SIG-M5 treated with dmso at 0.1 percent for 504 hours (cell line): ENCODE data around the gene MRPL42.
"Not testable (repeated sequence)": the region's sequence is repeated elsewhere in the genome, so short reads cannot be mapped to it uniquely, and the experiment has no call there.

Experiments used
- DNase-seq: peaks from one replicate; lab custom pipeline; 2025; ENCODE audit not compliant: unreplicated experiment; lab: John Stamatoyannopoulos, UW

MRPL42 gene

DNA sequence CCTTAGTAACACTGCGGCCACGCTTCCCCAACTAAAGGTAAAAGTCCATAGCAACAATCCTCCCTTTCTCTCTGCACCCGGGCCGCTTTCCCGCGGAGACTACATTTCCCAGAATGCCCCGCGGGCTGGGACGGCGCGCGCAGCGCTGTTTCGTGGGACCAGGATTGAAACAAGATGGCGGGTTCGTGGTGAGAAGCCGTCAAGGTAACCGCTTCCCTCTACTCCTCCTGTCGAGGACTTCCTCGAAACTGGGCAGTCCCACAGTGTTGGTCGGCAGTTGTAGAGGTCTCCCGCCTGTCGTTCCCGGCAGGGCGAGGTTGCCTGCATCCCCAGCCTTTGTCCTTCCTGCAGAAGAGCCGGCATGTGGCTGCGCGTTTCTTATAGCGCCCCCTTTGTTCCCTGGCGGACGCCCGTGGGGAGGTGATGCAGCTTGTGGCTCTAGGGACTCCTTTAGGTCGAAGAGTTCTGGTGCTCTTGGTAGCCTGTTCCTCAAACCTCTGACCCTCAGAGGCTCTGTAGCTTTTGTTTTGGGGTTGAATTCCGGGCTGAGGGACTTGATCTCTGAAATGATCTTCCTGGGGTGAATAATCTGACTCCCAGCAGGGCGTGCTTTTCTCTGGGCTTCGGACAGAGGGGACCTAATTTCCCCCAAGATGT, at the start of gene MRPL42:
TSS of gene MRPL42 (plus strand) at position 164 of the 657 bp plus-strand sequence. CDS start 1,772 bp downstream, outside the sequence.
- peak; percentile 90 for DNase-seq

DNA sequence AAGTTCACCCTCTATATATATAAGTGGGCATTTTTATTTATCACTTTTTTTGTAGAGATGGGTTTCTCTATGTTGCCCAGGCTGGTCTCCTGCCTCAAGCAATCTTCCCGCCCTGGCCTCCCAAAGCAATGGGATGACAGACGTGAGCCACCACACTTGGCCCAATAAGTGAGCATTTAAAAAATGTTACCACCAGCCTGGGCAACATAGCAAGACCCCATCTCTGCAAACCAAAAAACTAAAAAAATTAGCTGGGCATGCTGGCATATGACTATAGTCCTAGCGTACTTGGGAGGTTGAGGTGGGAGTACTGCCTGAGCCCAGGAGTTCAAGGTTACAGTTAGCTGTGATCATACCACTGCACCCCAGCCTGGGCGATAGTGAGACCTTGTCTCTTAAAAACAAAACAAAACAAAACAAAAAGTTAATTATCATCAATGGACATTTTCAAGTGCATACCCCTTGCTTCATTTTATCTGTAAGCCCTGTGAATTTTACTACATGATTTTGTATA, 49.3 kb upstream of the MRPL42 start:
- DNase-seq: no peak

DNA sequence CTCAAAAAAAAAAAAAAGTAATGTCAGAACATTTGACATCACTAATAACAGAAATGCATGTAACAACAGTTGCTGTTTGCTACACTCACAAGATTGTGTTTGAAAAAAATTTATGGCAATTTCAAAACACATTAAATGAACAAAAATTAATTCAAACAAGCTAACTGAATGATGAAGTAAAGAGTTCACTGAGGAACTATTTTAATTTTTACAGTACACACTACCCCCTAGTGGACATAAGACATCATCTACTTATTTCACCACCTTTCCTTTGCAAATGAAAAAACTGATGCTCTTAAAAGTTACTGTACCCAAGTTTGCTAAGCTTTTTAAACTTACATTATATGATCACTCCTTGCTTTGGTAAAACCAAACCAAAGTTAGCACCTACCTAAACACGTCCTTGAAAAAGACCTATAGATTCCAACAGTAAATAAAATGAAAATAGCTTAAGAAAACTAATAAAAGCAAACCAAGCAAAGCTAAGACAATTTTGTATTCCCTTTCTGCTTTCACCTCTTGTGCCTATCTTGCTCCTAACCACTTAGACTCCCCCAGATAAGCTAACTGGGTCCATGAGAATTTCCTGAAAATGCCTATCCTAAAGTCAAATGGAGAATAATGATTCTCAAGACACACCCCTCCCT, 47.8 kb upstream of the MRPL42 start:
- peak; percentile 86 for DNase-seq

DNA sequence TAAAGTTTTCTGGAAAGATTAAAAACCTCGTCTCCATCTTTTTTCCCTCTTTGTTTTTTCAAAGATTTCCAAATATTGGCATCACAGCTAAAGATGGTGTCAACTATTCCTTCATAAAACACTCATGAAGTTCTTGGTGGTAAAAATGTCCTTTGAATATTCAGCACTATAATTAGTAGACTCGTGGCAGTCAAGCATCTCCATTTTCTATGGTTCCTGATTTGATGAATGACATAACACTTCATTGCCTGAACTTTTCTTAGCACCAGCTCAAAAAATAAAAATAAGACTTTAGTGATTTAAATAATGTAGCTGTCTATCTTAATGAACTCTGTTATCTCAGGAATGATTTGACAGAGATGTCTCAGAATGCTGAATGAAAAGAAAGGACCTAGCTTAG, 45.3 kb upstream of the MRPL42 start:
- DNase-seq: no peak

DNA sequence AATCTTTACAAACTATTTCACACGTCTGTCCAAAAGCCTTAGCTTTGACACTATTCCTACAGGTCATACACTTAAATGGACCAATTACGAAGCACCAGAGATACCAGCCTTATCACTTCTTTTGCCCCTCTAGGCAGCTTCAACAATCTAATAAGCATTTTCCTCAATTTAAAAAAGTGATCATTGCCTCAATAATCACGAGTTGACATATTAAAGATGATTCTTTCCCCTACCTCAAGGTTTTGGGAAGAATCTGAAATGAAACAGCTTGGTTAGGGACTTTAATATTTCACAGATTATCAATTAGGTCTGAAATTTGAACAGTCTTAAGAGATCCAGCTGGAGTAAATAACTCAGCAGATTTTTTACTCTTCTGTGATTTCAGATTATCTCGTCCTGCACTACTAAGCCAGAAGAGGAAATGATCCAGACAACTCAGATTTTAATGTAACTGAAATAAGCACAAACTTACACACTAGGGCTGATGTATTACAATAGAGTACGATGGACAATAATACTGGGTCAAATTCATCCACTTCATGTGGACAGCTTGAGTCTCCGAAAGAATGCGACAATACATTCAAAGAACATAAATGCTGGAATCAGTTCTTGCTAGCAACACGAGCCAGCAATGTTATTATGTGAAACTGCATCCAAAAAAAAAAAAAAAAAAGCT, 41.4 kb upstream of the MRPL42 start:
- DNase-seq: no peak

DNA sequence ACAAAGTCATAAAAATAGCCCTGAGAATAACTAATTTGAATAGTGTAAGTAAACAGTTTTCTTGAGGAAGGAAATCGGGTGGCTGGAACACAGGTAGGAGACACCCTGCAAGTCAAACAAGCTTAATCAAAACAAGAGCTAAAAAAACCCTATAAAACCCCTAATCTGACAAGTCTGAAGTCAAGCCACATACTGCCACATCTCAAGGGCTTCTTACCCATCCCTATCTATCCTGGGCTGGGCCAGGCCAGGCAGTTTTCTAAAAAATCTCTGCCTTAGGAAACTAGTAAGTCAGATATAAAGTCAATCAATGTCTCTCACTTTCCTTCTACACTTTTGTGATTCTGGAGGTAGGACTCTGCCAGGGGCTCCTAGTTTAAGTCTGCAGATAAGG, 40.9 kb upstream of the MRPL42 start:
- no peak for DNase-seq

DNA sequence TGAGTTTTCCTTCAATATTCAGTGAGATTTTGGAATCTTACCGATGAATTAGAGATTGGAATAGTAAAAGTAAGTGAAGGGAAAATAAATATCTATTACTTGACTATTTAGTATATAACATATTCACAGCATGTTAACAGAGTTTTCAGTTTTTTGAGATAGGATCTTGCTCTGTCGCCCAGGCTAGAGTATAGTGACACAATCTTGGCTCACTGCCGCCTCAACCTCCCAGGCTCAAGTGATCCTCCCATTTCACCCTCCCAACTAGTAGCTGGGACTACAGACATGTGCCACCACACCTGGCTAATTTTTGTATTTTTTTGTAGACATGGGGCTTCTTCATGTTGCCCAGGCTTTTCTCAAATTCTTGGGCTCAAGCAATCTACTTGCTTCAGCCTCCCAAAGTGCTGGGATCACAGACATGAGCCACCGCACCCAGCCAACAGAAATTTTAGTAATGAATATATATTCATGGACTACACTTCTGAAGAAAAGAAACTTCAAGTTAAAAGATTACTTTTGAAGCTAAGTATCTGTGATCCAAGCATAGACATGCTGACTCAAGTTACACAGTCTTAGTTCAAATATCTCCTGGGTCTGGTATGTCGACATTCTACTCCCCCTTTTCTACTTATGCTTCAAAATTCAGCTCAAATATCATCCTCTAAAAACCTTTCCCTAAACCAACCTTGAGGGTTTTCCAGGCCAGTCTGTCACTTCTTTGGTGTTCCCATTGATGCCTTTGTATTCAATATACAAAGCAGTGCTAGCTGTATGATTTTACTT, 39.3 kb upstream of the MRPL42 start:
- DNase-seq: no peak

DNA sequence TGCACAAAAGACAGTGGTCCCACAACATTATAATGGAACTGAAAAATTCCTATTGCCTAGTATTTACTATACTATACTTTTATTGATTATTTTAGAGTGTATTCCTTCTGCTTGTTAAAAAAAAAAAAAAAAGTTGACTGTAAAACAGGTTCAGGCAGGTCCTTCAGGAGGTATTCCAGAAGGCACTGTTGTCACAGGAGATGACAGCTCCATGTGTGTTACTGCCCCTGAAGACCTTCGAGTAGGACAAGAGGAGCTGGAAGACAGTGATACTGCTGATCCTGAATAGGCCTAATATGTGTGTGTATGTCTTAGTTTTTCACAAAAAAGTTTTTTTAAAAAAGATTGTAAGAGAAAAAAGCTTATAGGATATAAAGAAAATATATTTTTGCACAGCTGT, 37.9 kb upstream of the MRPL42 start:
- no peak for DNase-seq

DNA sequence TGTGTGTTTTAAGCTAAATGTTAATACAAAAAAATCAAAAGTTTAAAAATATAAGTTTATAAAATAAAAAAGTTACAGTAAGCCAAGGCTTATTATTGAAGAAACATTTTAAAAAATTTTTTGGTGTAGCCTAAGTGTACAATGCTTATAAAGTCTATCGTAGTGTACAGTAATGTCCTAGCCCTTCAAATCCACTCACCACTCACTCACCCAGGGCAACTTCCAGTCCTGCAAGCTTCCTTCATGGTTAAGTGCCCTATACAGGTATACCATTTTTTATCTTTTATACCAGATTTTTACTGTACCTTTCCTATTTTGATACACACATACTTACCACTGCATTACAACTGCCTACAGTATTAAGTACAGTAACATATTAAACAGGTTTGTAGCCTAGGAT, 37.5 kb upstream of the MRPL42 start:
- DNase-seq: no peak

DNA sequence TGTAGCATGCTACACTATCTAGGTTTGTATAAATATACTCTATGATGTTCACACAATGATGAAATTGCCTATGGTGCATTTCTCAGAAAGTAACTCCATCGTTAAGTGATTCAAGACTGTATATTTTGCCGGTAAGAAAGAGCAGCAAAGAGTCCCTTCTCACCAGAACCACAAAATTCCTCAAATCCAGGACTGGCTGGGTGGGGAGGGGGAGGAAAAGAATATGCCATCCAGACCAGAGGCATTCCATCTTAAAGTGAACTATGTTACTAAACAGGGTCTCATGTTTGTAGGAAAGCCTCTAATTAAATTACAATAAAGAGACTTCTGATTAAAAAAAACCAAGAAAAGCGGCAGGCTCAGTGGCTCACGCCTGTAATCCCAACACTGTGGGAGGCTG, 37.0 kb upstream of the MRPL42 start:
- DNase-seq: no peak

DNA sequence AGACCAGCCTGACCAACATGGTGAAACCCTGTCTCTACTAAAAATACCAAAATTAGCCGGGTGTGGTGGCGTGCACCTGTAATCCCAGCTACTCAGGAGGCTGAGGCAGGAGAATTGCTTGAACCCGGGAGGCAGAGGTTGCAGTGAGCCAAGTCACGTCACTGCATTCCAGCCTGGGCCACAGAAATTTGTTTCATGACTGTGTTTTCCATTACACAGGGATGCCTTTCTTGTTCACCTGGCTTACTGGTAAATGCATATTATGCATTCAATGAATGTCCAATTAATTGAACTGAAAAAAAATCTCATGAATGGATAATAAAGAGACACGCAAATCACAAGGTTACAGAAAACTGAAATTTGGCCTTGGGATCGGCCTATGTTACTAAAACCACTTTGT, 35.3 kb upstream of the MRPL42 start:
- not testable (repeated sequence) for DNase-seq

DNA sequence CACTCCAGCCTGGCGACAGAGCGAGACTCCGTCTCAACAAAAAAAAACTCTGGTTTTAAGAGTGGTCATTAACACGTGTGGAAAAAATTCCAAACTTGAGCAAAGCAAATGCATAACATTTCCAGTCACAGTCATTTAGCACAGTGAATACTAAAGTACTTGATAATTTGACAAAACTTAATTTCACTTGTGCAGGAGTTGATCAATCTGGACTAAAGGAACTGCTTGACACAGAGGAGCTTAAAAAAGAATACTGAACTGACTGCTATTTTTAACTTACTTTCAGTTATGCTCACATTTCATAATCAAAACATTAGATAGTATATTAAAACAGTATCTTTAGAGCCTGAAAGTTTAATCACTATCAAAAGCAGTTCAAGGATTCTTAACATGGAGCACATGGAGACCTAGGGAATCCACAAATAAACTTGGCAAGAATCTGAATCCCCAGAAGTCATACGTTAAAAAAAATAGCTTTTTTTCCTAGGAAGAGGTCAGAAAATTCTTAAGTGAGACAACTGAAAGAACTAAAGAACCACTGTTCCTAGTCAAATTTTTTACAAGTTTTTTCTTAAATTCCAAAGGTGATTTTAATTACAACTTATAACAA, 33.0 kb upstream of the MRPL42 start:
- DNase-seq: peak; percentile 47

DNA sequence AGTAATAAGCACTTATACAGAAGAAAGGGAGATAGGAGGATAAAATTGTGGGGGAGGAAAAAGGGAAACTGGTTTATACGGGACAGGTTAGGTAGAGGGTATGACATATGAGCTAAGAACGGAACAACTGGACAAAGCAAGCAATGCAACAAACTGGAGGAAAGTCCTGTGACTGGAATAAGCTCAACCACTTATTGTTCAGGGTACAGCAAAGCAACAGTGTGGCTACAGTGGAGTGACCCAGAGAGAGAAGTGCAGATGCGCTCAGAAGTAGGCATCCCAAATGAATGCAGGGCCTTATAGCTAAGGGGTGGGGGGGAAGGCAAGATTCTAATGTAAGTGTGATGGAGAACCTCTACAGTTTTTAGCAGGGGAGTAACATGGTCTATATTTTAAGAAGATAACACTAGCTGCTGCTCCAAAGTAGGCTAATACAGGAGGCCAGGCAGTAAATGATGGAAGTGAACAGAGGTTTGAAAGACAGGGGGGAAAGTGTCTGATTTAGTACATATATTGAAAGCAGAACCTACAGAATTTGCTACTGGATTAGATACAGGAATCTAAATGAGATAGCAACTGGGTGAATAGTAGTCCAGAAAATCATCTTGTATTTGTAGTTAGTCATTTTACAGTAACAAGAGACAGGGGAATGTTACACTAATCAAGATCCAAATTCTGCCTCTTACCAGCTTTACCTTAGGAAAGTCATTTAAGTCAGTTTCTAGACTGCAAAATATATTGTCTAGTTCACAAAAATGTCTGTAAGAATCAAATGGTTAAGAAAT, 28.9 kb upstream of the MRPL42 start:
- no peak for DNase-seq

DNA sequence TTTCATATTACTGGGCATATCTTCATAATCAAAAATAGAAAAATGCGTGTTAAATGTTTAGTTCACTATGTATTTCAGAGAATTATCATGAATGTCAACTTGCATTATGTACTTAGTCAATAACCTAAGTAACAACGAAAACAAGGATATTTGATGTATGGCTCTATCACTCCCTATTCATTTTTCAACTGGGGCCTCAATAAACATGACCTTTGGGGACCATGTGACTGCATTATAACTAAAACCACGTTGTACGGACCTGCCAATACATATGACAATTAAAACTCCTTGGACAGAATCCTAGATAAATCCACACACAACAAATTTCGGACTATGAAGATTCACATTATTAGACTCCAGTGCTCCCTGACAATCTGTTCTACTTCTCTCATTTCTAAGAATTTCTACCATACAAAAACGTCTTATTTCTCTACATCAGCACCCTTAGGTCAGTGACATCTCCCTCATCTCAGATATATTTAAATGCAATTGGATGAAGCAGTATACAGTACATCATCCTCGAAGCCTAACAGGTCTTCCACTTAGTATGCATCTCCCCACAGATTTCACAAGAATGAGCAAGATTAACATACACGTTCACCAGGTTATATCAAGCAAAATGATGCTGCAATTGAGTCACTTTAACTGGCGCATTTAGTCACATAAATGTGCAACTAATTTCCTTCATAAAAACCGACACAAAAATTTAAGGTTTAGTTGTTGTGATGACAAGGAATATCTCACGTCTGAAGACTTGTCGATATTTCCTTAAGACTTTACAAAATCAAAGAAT, 27.1 kb upstream of the MRPL42 start:
- peak; percentile 40 for DNase-seq

DNA sequence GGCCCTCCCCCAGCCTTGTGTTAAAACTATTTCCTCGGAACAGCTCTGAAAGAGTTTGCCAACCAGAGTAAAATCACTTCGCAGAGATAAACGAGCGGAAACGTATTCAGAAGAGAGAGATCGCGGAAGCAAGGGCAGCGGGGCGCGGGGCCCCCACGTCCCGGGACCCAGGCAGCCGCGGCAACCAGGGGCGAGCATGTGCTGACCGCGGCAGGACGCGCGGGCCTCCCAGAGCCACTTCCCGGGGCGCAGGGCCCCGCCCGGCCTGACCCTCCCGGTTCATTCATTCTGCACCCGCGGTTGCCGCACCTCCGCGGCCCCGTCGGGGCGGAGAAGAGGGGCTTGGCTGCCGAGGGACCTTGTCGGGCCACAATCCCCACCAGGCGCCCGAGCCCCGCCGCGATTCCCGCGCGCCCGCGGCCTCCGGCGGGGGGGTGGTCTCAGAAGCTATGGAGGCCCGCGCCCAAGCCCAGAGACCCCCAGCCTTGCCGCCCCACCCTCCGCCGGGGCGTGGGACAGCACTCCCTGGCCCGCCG, 26.2 kb upstream of the MRPL42 start:
- DNase-seq: peak; percentile 14

DNA sequence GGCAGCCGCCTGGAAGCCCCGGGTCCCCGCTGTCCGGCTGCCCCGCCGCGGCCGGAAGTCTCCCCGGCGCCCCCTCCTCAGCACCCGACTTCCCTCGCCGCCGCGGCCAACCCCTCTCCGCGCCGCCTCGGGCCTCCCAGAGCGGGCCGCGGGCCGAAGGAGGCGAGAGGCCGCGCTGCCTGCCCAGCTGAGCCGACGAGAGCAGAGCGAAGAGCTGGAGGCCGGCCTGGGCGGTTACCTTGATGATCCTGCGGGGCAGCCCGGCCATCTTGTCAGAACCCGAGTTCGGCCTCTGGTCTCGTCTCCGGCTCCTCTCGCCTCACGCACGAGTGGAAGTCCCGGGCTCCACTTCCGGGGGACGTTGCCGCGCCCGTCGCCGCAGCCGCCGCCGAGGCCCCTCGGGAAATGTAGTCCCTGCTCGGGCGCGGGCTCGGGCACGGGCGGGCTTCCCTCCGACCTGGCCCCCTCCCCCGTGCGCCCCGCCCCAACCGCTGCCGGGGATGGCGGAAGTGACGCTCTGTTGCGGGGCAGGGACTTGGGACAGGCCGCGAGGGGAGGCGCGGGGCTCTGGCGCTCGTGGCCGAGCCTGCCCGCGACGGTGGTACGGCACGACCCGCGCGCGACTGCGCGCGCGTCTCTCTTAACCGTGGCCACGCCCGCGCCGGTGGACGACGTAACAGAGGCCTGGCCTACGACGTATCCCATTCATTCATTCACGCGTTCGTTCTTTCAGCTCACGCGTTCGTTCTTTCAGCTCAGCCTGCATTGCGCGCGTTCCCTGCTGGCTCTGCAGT, 25.5 kb upstream of the MRPL42 start, which contains the start of gene UBE2N:
TSS of gene UBE2N (minus strand) at position 331 of the 794 bp plus-strand sequence. CDS start at position 268, 63 bp downstream.
- DNase-seq: peak; percentile 96

DNA sequence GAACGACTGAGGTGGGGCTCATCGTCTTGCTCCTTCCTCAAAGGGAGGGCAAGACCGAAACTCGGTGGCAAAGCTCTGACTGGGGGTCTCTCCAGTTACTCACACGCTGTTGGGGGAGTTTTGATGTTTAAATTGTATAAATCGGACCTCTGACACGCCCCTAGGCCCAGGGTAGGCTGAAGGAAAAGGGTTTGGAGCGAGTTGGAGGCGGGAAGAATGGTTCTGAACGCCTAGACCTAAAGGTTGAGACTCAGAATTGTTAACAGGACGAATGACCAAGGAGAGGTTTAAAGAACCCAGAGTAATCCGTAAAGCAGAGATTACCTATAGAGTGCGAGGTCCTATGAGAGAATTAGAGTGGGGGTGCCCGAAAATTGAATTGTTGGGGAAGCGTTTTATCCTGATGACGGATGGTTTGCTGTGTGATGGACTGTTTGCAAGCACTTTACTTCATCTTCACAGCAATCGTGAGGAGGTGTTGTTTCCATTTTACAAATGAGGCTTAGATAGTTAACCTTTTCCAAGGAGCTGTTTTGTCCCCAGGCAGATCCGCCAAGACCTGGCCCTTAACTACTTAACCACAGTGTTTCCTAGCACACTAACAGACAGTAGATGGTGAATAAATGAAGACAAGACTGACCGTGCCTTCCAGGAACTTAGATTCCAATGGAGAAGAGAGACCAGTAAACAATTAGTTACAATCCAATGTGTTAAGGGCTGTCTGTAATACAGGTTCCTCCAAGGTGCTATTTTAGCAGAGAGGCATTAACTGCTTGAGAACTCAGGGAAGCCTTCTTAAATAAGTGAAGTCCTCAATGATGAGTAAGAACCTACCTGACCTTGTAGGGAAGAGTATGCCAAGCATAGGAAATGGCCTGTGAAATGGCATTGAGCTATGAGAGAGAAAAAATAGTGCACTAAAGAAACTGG, 24.6 kb upstream of the MRPL42 start:
- DNase-seq: no peak
